A549 (cell line): Measurements from ENCODE around the gene RAX.

ENCODE experiments used
- CBX2 ChIP-seq: fragments of 200-600 bp; sonication (generic); IDR thresholded peaks from 2 replicates; pipeline ENCODE4 v1.6.1; 2016; ENCODE audit warnings: low read depth, mild to moderate bottlenecking, borderline replicate concordance
- FOSL2 ChIP-seq, 2 experiments: fragments of 450-650 bp in 1 of 2; fragments of >200 bp in 1 of 2; sonication (Bioruptor Twin) in 1 of 2; formaldehyde crosslinking; IDR thresholded peaks; 2 replicates each; pipeline versions ENCODE4 v1.5.0 to v1.6.1; 2016 to 2020; ENCODE audit warnings: mild to moderate bottlenecking in 1 of 2, moderate library complexity in 1 of 2
- JUNB ChIP-seq: fragments of >200 bp; sonication (Bioruptor Twin); formaldehyde crosslinking; IDR thresholded peaks from 2 replicates; pipeline ENCODE4 v1.6.1; 2016
- KDM1A ChIP-seq: fragments of 200-600 bp; sonication (generic); IDR thresholded peaks from 2 replicates; pipeline ENCODE4 v1.6.1; 2016; ENCODE audit warnings: low read depth, mild to moderate bottlenecking
- RARB ChIP-seq: fragments of 250-450 bp; sonication (Bioruptor Pico); IDR thresholded peaks from 2 replicates; pipeline ENCODE4 v1.8.0; 2021; ENCODE audit warnings: mild to moderate bottlenecking, moderate library complexity
- ZFP36 ChIP-seq: fragments of 450-650 bp; IDR thresholded peaks from 2 replicates; pipeline ENCODE4 v1.6.1; 2014; ENCODE audit warnings: borderline replicate concordance; ENCODE audit not compliant: partially characterized antibody
- TF ChIP-seq, protein P1 (sequence below): fragments of >200 bp; sonication (Bioruptor Twin); formaldehyde crosslinking; IDR thresholded peaks from 3 replicates; pipeline ENCODE4 v1.5.1; 2016
- TF ChIP-seq, protein P2 (sequence below): IDR thresholded peaks from 2 replicates; pipeline ENCODE4 v1.6.1; 2012
- TF ChIP-seq, protein P3 (sequence below): IDR thresholded peaks from 2 replicates; pipeline ENCODE4 v1.6.1; 2012

DNA sequence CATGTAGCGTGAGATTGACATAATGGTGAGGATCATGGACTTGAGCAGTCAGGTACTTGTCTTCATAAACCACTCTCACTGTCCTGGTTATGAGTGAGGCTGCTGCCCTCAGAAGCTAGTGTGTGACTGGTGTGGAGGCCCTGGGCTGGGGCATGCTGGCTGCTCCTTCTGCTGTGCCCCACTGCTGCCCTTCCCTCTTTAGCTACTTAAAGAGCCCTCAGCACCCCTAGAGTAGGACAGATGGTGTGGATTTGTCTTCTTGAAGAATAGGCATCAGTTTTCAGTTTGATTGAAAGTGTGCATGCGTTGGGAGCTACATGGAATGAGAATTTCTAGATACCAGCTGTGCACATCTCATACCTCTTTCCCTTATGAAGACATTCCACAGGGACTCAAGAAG is 29.8 kb upstream of the RAX start:
- TF ChIP-seq, protein P1, sequence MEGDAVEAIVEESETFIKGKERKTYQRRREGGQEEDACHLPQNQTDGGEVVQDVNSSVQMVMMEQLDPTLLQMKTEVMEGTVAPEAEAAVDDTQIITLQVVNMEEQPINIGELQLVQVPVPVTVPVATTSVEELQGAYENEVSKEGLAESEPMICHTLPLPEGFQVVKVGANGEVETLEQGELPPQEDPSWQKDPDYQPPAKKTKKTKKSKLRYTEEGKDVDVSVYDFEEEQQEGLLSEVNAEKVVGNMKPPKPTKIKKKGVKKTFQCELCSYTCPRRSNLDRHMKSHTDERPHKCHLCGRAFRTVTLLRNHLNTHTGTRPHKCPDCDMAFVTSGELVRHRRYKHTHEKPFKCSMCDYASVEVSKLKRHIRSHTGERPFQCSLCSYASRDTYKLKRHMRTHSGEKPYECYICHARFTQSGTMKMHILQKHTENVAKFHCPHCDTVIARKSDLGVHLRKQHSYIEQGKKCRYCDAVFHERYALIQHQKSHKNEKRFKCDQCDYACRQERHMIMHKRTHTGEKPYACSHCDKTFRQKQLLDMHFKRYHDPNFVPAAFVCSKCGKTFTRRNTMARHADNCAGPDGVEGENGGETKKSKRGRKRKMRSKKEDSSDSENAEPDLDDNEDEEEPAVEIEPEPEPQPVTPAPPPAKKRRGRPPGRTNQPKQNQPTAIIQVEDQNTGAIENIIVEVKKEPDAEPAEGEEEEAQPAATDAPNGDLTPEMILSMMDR = no peak
- TF ChIP-seq, protein P2, sequence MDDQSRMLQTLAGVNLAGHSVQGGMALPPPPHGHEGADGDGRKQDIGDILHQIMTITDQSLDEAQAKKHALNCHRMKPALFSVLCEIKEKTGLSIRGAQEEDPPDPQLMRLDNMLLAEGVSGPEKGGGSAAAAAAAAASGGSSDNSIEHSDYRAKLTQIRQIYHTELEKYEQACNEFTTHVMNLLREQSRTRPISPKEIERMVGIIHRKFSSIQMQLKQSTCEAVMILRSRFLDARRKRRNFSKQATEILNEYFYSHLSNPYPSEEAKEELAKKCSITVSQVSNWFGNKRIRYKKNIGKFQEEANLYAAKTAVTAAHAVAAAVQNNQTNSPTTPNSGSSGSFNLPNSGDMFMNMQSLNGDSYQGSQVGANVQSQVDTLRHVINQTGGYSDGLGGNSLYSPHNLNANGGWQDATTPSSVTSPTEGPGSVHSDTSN = no peak
- TF ChIP-seq KDM1A = no peak
- TF ChIP-seq RARB (CRISPR knock-in tag) = no peak
- TF ChIP-seq ZFP36 = no peak
- TF ChIP-seq, protein P3, sequence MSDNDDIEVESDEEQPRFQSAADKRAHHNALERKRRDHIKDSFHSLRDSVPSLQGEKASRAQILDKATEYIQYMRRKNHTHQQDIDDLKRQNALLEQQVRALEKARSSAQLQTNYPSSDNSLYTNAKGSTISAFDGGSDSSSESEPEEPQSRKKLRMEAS = no peak
- TF ChIP-seq FOSL2 (IDR thresholded peaks at IDR 0.05) = no peak
- no peak for TF ChIP-seq FOSL2 (CRISPR knock-in tag; IDR thresholded peaks at IDR 0.05)
- TF ChIP-seq JUNB = no peak
- no peak for TF ChIP-seq CBX2
